NCI-H1694 (cell line): ENCODE results near the gene FGGY.

Experiments
- DNase-seq: peaks from one replicate; lab custom pipeline; 2025; lab: John Stamatoyannopoulos, UW

FGGY gene

DNA sequence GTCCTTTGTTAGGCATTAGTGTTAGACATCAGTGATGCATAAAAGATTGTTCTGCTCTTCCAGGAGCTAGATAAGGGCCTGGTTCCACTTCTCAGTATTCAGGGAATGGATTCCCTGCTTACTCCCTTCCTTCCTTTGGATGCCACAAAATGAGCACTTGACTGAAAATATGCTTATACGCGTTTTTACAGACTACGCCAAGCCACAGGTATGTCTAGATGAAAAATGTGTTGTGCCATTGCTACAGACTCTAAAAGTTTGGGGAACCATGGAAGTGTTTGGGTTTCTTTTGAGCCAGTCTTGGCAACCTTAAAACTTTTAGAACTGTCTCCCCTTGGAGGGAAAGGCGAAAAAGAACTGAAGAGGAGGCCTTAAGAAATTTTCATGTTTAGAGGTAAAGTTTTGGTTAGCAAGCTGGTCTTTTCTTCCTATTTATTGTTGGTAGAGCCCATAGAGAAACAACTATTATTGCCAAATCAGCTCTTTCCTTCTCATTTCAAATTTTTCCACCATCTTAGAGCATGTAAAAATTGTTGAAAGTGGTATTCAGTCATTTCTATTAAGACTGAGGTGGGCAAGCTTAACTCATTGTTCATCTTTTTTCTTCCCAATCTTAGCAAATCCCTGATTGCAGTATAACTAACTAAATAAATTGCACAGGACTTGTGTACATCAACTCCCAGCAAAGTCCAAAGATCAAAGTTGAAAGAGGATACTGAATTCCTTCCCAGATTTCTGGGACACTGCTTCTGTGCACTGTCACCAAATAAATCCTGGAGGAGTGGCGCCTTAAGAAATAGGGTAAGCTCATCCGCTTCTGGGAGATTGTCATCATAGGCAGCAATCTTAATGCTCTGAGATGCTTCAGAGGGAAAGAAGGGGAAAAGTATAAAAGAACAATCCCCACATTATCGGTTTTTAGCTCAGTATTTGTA is 18.9 kb downstream of the FGGY start:
- DNase-seq, result no peak

- DNase-seq, result no peak
Observed at GRCh38 chr1:59316497-59317128, 19.7 kb downstream of the FGGY start.

- no peak for DNase-seq
Observed at GRCh38 chr1:59317343-59317742, 20.4 kb downstream of the FGGY start.

- no peak for DNase-seq
Observed at GRCh38 chr1:59317780-59318179, 20.9 kb downstream of the FGGY start.

DNA sequence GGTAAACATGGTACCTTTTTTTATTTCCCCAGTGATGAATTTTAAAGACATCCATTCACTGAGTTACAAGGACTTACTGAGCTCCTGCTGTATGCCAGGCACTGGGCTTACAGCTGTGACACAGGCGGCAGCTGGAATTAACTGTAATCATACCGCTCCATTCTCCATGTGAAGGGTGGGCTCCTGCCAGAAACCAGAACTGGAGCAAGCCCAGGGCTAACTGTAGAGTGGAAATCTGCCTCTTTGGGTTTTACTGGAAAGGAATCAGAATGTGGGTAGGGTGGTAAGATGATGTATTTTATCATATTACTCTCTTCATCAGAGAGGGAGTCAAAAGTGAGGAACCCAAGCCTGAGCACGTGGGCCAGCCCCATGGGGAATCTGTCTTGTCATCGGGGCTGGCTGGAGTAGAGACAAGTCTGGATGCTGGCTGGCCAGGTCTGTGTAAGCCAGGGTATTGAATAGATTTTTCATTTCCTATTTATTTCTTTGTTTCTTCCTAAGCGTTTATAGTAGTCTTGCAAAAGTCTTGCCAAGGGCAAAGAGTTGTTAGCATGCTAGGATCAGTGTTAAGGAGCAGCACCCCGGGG is 21.5 kb downstream of the FGGY start:
- no peak for DNase-seq

GRCh38 chr1:59322394-59322793 is 25.5 kb downstream of the FGGY start:
- DNase-seq, result no peak

DNA sequence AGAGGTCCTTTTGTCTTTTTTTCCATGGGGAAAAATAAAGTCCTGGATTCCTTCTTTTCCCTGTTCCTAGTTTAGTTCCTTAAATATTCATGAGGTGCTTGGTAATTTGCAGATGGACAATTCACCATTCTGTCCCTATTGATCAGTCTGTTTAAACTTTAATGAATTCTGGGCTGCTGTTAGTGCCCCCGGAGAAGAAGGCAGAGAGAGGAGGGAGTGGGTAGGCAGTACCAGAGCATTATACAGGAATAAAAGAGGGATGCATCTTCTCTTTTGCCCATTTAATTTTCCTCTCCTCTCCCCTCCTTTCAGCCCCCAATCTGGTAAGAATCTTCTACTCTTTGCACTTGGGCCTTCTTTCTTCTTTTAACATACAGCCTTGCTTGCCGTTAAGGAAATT is 25.9 kb downstream of the FGGY start:
- no peak for DNase-seq

DNA sequence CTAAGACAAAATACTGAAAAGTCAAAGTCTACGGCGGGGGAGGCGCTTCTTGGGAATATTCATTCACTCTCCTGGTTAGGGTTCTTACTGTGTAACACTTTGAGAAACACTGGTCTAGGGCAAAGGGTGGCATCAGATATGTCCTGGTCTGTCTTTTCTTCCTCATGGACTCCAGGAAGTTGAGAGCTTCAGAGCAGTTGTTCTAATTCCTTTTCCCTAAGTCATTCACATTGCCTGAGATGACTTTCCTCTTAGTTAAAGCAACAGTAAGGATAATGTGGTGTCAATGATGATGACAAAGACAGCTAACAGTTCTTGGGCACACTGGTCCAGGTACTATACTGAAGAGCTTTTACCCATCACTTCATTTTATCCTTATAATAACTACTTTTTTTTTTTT is 27.0 kb downstream of the FGGY start:
- no peak for DNase-seq

DNA sequence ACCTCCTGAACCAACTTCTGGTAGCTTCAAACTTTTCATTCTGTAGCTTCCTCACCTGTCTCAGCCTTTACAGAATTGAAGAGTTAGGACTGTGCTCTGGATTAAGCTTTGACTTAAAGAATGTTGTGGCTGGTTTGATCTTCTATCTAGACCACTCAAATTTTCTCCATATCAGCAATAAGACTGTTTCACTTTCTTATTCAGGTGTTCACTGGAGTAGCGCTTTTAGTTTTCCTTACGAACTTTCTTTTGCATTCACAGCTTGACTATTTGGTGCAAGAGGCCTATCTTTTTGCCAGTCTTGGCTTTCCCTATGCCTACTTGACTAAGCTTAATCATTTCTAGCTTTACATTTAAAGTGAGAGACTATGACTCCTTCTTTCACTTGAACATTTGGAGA is 31.5 kb downstream of the FGGY start:
- no peak for DNase-seq

GRCh38 chr1:59329412-59330053 is 32.6 kb downstream of the FGGY start:
- no peak for DNase-seq

GRCh38 chr1:59331686-59332620 is 35.1 kb downstream of the FGGY start:
- no peak for DNase-seq

- DNase-seq, result no peak
Observed at GRCh38 chr1:59332983-59333382, 36.1 kb downstream of the FGGY start.

DNA sequence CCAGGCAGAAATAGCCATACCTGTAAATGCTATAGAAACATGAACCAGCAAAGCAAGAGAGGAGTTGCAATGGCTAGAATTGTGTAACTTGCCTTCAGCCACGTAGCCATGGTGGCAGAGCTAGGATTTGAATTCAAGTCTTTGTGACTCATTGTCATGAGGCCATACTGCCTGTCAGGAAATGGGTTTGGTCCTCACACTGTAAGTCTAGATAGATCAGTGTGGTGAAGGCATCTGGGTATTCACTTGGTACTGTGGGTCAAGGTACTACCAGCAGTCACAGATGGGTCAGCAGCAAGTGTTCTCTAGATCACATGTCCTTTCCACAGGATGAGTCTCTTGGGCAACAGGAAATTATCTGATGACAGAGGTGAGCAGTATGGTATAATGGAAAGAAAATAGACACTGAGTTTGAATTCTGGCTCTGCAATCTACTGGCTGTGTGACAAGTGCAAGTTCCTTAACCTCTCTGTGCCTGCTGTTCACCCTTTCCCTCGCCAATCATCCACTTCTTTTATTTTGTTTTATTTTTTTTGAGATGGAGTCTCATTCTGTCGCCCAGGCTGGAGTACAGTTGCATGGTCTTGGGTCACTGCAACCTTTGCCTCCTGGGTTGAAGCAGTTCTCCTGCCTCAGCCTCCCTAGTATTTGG is 36.9 kb downstream of the FGGY start:
- no peak for DNase-seq

GRCh38 chr1:59340411-59341307 is 43.8 kb downstream of the FGGY start:
- DNase-seq, result no peak

DNA sequence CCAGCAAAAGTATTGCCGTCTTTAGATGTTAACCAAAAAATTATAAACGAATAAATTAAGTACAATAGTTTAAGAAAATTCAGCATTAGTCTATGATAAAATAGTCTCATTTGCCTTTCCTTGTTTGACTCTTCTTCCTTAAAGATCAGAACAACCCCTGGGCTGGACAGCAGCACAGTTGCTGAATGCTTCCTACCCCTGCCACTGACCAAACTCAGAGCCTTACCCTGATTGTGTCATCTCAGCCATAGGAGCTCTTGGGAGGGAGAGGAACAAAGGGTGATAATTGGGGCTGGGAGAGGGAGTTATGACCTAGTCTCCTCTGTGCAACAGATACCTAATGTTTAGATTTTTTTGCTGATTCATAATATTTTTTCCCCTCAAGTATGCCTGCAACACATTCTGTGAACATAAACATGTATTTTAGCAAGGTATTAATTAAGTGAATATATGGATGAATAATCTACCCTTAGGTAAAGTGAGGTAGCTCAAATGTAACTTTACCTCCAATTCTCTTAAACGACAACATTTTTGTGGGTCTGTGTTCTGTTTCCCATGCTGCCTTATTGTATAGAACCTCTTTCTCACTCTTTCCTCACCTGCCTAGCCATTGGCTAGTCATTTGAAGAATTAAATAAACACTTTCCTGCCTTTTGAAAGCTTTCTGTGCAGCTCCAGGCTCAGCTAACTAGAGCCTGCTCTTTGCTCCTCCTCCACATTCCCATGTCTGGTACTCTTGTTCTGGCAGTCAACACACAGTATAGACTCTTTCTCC is 46.1 kb downstream of the FGGY start:
- no peak for DNase-seq

DNA sequence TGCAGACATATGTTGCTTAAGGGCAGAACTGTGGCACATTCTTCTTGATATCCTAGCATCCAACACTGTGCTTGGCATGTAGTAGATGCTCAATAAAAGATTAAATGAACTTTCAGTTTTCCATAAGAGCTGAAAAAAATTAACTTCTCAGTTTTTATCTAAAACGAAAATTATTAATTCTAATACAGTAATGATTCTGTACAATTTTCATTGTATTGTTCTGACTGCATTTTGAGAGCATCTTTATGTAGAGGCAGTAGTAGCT is 46.6 kb downstream of the FGGY start:
- DNase-seq, result no peak

DNA sequence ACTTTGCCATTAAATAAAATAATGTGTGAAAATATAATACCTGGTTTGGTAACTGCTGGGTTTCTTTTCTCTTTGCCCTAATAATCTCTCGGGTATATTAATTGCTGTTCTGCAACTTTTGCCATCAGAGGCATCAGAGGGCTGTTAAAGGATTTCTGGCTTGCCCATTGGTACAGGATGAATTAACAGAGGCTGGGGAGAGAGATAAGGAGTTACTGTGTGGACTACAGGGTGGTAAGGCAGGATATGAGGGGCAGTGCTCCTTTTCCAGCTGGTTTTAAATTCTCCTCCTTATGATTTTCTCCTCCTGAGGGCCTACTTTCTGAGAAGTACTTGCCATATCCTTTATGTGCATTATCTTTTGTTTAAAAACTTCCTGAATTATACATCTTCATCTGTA is 48.3 kb downstream of the FGGY start:
- DNase-seq, result no peak

DNA sequence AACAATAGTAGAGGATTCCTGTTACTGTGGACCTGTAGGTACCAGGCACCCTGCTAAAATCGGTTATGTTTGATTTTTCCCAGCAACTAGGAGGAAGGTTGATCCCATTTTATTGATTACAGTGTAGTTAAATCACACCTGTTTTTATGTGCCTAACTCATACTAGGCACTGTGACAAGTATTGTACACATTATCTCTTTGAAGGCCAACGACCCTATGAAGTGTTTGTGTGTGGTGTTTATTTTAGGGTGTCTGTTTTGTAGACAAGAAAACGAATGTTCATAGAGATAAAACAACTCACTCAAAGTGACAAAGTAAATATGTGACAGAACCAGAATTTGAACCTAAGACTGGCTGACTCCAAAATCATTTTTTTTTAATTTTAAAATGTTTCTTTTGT is 49.5 kb downstream of the FGGY start:
- no peak for DNase-seq

GRCh38 chr1:59349101-59349500 is 52.2 kb downstream of the FGGY start:
- no peak for DNase-seq
